ENCODE results near the gene OLFM2.

Gene OLFM2

DNA sequence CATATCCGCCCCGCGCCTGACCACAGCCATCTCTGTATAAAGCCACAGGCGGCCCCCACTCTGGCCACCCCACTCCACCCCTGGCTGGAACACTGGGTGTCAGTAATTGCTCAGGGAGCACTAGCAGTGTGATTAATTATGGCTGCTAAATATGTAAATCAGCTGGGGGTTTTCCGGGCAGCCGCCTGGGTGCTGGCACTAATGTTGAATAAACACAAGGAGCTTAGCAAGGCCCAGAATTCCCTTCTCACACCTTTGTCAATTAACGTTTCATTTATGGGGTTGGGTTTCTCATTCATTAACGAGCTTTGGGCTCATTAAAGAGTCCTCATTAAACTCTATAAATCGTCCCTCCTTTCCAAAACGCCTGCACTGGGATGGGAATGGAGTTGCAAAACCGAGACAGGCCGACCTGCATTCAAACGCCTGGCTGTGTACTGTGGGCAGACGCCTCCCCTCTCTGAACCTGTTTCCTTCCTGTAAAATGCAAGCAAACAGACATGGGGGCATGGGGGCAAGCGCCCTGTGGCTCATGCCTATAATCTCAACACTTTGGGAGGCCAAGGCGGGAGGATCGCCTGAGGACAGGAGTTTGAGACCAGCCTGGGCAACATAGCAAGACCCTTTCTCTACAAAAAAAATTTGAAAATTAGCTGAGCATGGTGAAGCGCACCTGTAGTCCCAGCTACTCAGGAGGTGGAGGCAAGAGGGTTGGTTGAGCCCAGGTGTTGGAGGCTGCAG is 17.7 kb upstream of the OLFM2 start:
- no peak for TF ChIP-seq ZNF8 (CRISPR knock-in tag; IDR thresholded peaks at IDR 0.05)
- no peak for TF ChIP-seq CSDC2 (CRISPR knock-in tag; IDR thresholded peaks at IDR 0.05)
- TF ChIP-seq, protein P1, sequence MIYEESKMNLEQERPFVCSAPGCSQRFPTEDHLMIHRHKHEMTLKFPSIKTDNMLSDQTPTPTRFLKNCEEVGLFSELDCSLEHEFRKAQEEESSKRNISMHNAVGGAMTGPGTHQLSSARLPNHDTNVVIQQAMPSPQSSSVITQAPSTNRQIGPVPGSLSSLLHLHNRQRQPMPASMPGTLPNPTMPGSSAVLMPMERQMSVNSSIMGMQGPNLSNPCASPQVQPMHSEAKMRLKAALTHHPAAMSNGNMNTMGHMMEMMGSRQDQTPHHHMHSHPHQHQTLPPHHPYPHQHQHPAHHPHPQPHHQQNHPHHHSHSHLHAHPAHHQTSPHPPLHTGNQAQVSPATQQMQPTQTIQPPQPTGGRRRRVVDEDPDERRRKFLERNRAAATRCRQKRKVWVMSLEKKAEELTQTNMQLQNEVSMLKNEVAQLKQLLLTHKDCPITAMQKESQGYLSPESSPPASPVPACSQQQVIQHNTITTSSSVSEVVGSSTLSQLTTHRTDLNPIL (CRISPR knock-in tag; IDR thresholded peaks at IDR 0.05; ENCODE audit: low read depth) = no peak
- TF ChIP-seq ZFP3 (CRISPR knock-in tag; IDR thresholded peaks at IDR 0.05) = no peak
- TF ChIP-seq GLIS3 (CRISPR knock-in tag; IDR thresholded peaks at IDR 0.05) = no peak
- TF ChIP-seq TOX (CRISPR knock-in tag; IDR thresholded peaks at IDR 0.05; ENCODE audit: borderline replicate concordance) = no peak
- TF ChIP-seq ISL1 (CRISPR knock-in tag; IDR thresholded peaks at IDR 0.05) = no peak
- no peak for TF ChIP-seq ZFP30 (CRISPR knock-in tag; IDR thresholded peaks at IDR 0.05)
- no peak for TF ChIP-seq ARNTL (CRISPR knock-in tag; IDR thresholded peaks at IDR 0.05; ENCODE audit: borderline replicate concordance, low read depth)
- TF ChIP-seq, protein P2, sequence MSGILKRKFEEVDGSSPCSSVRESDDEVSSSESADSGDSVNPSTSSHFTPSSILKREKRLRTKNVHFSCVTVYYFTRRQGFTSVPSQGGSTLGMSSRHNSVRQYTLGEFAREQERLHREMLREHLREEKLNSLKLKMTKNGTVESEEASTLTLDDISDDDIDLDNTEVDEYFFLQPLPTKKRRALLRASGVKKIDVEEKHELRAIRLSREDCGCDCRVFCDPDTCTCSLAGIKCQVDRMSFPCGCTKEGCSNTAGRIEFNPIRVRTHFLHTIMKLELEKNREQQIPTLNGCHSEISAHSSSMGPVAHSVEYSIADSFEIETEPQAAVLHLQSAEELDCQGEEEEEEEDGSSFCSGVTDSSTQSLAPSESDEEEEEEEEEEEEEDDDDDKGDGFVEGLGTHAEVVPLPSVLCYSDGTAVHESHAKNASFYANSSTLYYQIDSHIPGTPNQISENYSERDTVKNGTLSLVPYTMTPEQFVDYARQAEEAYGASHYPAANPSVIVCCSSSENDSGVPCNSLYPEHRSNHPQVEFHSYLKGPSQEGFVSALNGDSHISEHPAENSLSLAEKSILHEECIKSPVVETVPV (CRISPR knock-in tag; IDR thresholded peaks at IDR 0.05) = no peak
- TF ChIP-seq, protein P3, sequence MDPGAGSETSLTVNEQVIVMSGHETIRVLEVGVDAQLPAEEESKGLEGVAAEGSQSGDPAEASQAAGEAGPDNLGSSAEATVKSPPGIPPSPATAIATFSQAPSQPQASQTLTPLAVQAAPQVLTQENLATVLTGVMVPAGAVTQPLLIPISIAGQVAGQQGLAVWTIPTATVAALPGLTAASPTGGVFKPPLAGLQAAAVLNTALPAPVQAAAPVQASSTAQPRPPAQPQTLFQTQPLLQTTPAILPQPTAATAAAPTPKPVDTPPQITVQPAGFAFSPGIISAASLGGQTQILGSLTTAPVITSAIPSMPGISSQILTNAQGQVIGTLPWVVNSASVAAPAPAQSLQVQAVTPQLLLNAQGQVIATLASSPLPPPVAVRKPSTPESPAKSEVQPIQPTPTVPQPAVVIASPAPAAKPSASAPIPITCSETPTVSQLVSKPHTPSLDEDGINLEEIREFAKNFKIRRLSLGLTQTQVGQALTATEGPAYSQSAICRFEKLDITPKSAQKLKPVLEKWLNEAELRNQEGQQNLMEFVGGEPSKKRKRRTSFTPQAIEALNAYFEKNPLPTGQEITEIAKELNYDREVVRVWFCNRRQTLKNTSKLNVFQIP (CRISPR knock-in tag; IDR thresholded peaks at IDR 0.05; ENCODE audit: borderline replicate concordance, low read depth) = no peak
- no peak for TF ChIP-seq RARB (CRISPR knock-in tag; IDR thresholded peaks at IDR 0.05)
- no peak for TF ChIP-seq OSR1 (CRISPR knock-in tag; IDR thresholded peaks at IDR 0.05)
- TF ChIP-seq ESRRG (CRISPR knock-in tag; IDR thresholded peaks at IDR 0.05) = no peak
- no peak for TF ChIP-seq ZNF70 (CRISPR knock-in tag; IDR thresholded peaks at IDR 0.05)
- no peak for TF ChIP-seq ZNF565 (CRISPR knock-in tag; conservative IDR thresholded peaks at IDR 0.05; ENCODE audit: low read depth)
- no peak for TF ChIP-seq TCF4 (CRISPR knock-in tag; IDR thresholded peaks at IDR 0.05; ENCODE audit: borderline replicate concordance)
- no peak for ATAC-seq

DNA sequence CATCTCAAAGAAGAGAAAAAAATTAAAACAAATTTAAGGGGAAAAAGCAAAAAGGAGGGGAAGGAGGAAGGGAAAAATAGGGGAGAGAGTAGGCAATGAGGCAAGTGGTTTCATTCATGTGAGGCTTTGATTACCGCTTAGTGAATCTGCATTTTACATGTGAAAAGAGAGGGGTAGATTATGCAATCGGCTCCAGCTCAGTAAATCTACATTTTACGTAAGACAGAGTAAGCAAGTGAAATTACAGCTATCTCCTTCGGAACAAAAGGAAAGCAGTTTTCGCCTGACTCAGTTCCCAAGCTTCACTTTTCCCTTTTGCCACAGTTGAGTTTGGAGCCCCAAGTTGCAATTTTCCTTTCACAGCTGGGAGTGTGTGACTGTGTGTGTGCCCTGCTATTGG is 16.0 kb upstream of the OLFM2 start:
- ATAC-seq = no peak
- no peak for TF ChIP-seq ZFP30 (CRISPR knock-in tag; IDR thresholded peaks at IDR 0.05)
- TF ChIP-seq PPARA (CRISPR knock-in tag; IDR thresholded peaks at IDR 0.05; ENCODE audit: borderline replicate concordance) = no peak
- TF ChIP-seq, protein P4, sequence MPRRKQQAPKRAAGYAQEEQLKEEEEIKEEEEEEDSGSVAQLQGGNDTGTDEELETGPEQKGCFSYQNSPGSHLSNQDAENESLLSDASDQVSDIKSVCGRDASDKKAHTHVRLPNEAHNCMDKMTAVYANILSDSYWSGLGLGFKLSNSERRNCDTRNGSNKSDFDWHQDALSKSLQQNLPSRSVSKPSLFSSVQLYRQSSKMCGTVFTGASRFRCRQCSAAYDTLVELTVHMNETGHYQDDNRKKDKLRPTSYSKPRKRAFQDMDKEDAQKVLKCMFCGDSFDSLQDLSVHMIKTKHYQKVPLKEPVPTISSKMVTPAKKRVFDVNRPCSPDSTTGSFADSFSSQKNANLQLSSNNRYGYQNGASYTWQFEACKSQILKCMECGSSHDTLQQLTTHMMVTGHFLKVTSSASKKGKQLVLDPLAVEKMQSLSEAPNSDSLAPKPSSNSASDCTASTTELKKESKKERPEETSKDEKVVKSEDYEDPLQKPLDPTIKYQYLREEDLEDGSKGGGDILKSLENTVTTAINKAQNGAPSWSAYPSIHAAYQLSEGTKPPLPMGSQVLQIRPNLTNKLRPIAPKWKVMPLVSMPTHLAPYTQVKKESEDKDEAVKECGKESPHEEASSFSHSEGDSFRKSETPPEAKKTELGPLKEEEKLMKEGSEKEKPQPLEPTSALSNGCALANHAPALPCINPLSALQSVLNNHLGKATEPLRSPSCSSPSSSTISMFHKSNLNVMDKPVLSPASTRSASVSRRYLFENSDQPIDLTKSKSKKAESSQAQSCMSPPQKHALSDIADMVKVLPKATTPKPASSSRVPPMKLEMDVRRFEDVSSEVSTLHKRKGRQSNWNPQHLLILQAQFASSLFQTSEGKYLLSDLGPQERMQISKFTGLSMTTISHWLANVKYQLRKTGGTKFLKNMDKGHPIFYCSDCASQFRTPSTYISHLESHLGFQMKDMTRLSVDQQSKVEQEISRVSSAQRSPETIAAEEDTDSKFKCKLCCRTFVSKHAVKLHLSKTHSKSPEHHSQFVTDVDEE (CRISPR knock-in tag; IDR thresholded peaks at IDR 0.05) = no peak
- TF ChIP-seq ZNF8 (CRISPR knock-in tag; IDR thresholded peaks at IDR 0.05) = no peak
- no peak for TF ChIP-seq ESRRG (CRISPR knock-in tag; IDR thresholded peaks at IDR 0.05)
- no peak for TF ChIP-seq ZNF70 (CRISPR knock-in tag; IDR thresholded peaks at IDR 0.05)
- TF ChIP-seq TOX (CRISPR knock-in tag; IDR thresholded peaks at IDR 0.05; ENCODE audit: borderline replicate concordance) = no peak
- TF ChIP-seq SNAI2 (CRISPR knock-in tag; IDR thresholded peaks at IDR 0.05) = no peak
- no peak for TF ChIP-seq CSDC2 (CRISPR knock-in tag; IDR thresholded peaks at IDR 0.05)
- no peak for TF ChIP-seq GLIS3 (CRISPR knock-in tag; IDR thresholded peaks at IDR 0.05)
- no peak for TF ChIP-seq BACH2 (CRISPR knock-in tag; IDR thresholded peaks at IDR 0.05; ENCODE audit: borderline replicate concordance)
- no peak for TF ChIP-seq ARNTL (CRISPR knock-in tag; IDR thresholded peaks at IDR 0.05; ENCODE audit: borderline replicate concordance, low read depth)
- no peak for TF ChIP-seq ISL1 (CRISPR knock-in tag; IDR thresholded peaks at IDR 0.05)
- TF ChIP-seq, protein P1 (CRISPR knock-in tag; IDR thresholded peaks at IDR 0.05; ENCODE audit: low read depth) = no peak
- no peak for TF ChIP-seq ZFP3 (CRISPR knock-in tag; IDR thresholded peaks at IDR 0.05)
- TF ChIP-seq RARB (CRISPR knock-in tag; IDR thresholded peaks at IDR 0.05) = no peak
- TF ChIP-seq OSR1 (CRISPR knock-in tag; IDR thresholded peaks at IDR 0.05) = no peak
